Vagina (tissue), 2 donors: ENCODE measurements around the gene DNAH9.

Experiments
- POLR2A ChIP-seq, 2 donors: fragments of 450-650 bp; IDR thresholded peaks; one replicate each; pipeline ENCODE4 v1.6.1; 2017; ENCODE audit warnings: antibody characterized with exemption in 2 of 2, mild to moderate bottlenecking in 2 of 2, moderate library complexity in 2 of 2
- TF ChIP-seq, protein P1 (sequence below), 3 experiments: fragments of 450-650 bp in 2 of 3; fragments of 200-600 bp in 1 of 3; sonication (generic) in 1 of 3; IDR thresholded peaks; one replicate each; pipeline ENCODE4 v1.5.1; 2017 to 2019; ENCODE audit warnings: antibody characterized with exemption in 3 of 3, mild to moderate bottlenecking in 2 of 3, moderate library complexity in 2 of 3

DNA sequence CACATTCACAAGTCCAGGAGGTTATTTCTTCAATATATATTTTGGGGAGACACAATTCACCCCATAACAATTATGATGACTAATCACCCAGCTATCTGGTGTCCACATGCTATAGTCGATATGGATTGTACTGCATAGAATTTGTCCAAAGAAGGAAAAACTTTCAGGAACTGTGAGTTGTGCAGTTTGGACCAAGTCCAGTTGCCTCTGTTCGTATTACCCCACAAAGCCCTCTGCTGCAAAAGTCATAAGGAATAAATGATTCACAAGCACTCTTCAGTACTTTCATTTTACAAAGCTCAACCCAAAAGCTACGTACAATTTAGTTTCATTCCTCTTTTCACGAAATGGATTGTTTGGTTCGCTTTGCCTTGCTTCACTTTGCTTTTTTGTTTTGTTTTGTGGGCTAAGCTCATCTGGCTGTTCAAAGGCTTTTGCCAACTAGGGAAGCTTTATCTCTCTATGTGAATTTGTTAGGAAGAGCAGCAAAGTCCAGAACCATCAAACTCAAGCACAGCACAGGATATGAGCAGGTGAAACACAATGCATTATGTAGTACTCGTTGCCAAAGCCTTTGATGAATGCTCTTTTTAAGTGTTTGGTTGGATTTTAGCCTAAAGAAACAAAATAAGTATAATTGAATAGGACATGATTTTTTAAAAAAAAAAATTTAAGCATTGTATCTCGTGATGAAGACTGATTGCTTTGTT is 300.4 kb downstream of the DNAH9 start:
- TF ChIP-seq, protein P1, sequence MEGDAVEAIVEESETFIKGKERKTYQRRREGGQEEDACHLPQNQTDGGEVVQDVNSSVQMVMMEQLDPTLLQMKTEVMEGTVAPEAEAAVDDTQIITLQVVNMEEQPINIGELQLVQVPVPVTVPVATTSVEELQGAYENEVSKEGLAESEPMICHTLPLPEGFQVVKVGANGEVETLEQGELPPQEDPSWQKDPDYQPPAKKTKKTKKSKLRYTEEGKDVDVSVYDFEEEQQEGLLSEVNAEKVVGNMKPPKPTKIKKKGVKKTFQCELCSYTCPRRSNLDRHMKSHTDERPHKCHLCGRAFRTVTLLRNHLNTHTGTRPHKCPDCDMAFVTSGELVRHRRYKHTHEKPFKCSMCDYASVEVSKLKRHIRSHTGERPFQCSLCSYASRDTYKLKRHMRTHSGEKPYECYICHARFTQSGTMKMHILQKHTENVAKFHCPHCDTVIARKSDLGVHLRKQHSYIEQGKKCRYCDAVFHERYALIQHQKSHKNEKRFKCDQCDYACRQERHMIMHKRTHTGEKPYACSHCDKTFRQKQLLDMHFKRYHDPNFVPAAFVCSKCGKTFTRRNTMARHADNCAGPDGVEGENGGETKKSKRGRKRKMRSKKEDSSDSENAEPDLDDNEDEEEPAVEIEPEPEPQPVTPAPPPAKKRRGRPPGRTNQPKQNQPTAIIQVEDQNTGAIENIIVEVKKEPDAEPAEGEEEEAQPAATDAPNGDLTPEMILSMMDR (IDR thresholded peaks at IDR 0.05) = no peak
- no peak for TF ChIP-seq POLR2A (IDR thresholded peaks at IDR 0.05)
